Testis (tissue), 2 donors: Measurements from ENCODE around the gene CELSR1.

Experiments
- CTCF ChIP-seq, 3 experiments: fragments of 450-650 bp in 2 of 3; fragments of 200-600 bp in 1 of 3; sonication (generic) in 1 of 3; IDR thresholded peaks; one replicate each; pipeline ENCODE4 v1.5.1; 2016 to 2019; ENCODE audit warnings: antibody characterized with exemption in 3 of 3, mild to moderate bottlenecking in 2 of 3, moderate library complexity in 1 of 3
- POLR2A ChIP-seq: fragments of 450-650 bp; IDR thresholded peaks from one replicate; pipeline ENCODE4 v1.6.1; 2017; ENCODE audit warnings: antibody characterized with exemption, mild to moderate bottlenecking, moderate library complexity

DNA sequence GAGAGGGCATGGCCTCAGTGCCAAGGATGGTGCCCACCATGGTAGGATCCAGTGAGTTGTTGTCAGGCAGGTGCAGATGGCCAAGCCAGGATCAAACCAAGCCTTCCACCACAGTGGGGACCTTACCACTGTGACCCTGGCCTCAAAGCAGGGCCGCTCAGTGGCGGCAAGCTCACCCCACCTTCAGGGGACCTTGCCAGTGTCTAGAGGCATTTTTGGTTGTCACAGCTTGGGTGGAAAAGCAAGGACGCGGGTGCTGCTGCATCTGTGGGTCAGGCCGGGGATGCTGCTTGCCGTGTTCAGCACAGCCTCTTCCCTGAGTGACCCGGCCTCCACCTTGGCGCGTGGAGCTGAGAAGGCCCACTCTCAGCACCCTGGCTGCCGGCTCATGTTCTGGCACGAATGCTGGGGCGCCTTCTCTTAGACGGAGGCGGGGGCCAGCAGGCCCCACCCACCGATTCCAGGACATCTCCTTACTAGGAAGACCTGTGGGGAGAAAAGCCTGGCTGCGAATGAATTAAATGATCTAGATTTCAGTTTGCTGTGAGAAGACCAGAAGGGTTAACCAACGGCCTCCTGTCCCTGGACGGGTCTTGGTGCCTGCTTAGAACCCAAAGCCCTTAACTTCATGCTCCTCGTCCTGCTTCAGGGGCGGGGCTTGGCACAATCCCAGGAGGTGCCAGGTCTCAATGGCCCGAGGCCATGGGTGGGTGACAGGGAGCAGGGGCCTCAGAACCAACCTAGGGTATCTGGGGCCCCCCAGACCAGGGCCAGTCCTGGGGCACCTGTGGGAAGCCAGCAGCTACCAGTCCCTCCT lies 183.0 kb downstream of the CELSR1 start:
- TF ChIP-seq POLR2A, result no peak
- TF ChIP-seq CTCF (IDR thresholded peaks at IDR 0.05), result no peak
